ENCODE results near the gene GPR108. TPM values are rescaled to one million over a fixed set of nuclear protein-coding genes. Genes with fewer than 3 reads are reported as not detected.
A peak's percentile ranks its signal among the peaks of the same experiment; 100 is the strongest.

GPR108 gene
- total and polyA plus RNA-seq, 2 of the 13 experiments (the other 11 are each of a cell fraction or from before 2014, with no cell fraction given) = 36.4 to 63.0 TPM

GRCh38 chr19:6728346-6728745 lies 9.0 kb downstream of the GPR108 start (continued):
- TF ChIP-seq ZFX (CRISPR knock-in tag; IDR thresholded peaks at IDR 0.05; ENCODE audit: low read depth) (peak; percentile 33; the same call in 1 of the 2 replicates), MTA3 (CRISPR knock-in tag; IDR thresholded peaks at IDR 0.05) (no peak), TARDBP (CRISPR knock-in tag; IDR thresholded peaks at IDR 0.05) (peak; percentile 59; the same call in 1 of the 2 replicates), ZBTB38 (CRISPR knock-in tag; IDR thresholded peaks at IDR 0.05) (peak; percentile 82), FOXK1 (CRISPR knock-in tag; IDR thresholded peaks at IDR 0.05; ENCODE audit: borderline replicate concordance, low read depth) (no peak), POLR2G (IDR thresholded peaks at IDR 0.05; ENCODE audit: low read depth, low read length) (peak; percentile 37; the same call in 1 of the 2 replicates), CBX5 (CRISPR knock-in tag; IDR thresholded peaks at IDR 0.05; ENCODE audit: borderline replicate concordance) (no peak), HMGXB3 (CRISPR knock-in tag; IDR thresholded peaks at IDR 0.05; ENCODE audit: borderline replicate concordance) (0 out of 2 replicates have a peak, but pooled peaks have one; percentile 12), SOX6 (IDR thresholded peaks at IDR 0.05) (no peak), SOX6 (CRISPR knock-in tag; IDR thresholded peaks at IDR 0.05) (0 out of 2 replicates have a peak, but pooled peaks have one; percentile 15), IRF9 (CRISPR knock-in tag; IDR thresholded peaks at IDR 0.05; ENCODE audit: borderline replicate concordance) (0 out of 2 replicates have a peak, but pooled peaks have one; percentile 26), CAMTA2 (CRISPR knock-in tag; IDR thresholded peaks at IDR 0.05; ENCODE audit: borderline replicate concordance) (no peak), ZFP91 (CRISPR knock-in tag; IDR thresholded peaks at IDR 0.05; ENCODE audit: borderline replicate concordance) (0 out of 2 replicates have a peak, but pooled peaks have one; percentile 6), RNF219 (CRISPR knock-in tag; IDR thresholded peaks at IDR 0.05) (no peak), ZBTB42 (CRISPR knock-in tag; IDR thresholded peaks at IDR 0.05) (no peak), ZNF225 (CRISPR knock-in tag; IDR thresholded peaks at IDR 0.05) (peak; percentile 69; the same call in 1 of the 2 replicates)
